Central memory CD4-positive, alpha-beta T cell (primary cell): Measurements from ENCODE around the gene DLG2.

Experiments used
- DNase-seq: peaks from one replicate; pipeline ENCODE4 v3.0.0; 2022

Gene DLG2

DNA sequence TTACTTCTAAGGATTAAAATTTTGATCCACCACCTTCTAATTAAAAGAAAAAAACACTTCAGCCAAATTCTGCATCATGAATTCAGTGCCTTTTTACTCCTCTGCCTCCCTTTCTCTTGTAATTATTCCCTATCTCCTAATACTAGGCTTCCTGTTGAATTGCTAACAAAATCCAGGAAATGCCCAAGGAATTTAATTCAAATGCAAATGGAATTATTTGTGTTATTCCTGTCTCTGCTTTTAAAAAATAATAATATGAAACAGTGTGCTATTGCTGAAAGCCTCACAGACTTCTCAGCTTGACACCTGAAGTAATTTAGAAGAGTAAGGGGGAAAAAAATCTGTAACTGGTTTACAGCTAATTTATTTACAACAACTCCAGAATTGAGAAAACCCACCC lies 85.5 kb downstream of the DLG2 start:
- DNase-seq = no peak

DNA sequence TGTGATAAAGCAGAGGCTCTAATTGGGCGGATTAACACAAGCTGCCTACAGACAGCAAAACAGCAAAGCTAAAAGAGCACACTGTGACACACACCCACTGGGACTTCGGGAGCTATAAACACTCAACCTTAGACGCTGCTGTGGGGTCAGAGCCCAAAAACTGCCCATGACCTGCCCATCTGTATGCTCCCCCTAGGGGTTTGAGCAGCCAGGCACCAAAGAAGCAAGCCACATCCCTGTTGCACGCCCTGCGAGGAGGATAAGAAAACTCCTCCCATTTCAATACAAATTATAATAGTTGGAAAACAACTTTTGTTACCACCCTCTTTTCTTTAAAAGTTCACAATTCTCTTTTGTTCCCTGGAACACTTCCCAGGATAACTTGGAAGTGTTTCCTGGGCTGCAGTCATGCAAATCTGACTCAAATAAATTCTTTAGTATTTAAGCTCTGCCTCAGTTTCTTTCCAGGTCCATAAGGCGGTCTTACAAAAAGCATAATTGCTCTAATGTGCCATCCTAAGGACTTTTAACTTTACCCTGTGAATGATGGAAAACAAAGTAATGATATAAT lies 86.4 kb downstream of the DLG2 start:
- DNase-seq = no peak

DNA sequence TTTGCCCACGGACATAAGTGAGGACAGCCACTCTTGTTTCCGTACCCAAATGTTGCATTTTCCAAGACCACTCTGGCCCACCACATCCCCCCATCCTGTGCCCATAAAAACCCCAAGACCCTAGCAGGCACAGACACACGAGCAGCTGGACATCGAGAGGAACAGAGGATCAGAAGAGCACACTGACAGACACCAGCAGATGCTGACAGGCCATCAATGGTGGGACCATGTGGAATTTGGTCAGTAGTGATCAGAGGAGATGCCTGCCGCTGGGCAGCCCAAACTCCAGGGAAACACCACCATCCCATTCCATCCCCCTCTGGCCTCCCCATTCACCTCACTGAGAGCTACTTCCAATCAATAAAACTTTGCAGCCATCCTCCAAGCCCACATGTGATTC lies 87.0 kb downstream of the DLG2 start:
- no peak for DNase-seq

DNA sequence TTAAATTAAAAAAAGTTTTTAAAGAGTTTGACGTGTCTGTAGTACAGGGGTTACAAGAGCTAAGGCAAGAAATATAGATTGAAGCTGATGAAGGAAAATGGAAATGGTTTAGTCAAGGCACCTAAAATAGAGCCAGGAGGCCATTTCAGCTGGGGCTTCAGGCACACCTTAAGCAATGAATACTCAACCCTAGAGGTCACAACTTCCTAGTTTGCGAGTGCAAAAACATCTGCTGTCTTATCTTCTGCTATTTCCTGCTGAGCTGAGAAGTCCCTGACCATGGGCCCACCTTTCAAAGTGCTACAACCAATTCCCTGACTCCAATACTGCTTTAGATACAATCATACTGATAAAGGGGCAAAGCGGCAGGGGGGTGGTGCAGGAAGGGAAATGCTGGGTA lies 87.4 kb downstream of the DLG2 start:
- DNase-seq = no peak

DNA sequence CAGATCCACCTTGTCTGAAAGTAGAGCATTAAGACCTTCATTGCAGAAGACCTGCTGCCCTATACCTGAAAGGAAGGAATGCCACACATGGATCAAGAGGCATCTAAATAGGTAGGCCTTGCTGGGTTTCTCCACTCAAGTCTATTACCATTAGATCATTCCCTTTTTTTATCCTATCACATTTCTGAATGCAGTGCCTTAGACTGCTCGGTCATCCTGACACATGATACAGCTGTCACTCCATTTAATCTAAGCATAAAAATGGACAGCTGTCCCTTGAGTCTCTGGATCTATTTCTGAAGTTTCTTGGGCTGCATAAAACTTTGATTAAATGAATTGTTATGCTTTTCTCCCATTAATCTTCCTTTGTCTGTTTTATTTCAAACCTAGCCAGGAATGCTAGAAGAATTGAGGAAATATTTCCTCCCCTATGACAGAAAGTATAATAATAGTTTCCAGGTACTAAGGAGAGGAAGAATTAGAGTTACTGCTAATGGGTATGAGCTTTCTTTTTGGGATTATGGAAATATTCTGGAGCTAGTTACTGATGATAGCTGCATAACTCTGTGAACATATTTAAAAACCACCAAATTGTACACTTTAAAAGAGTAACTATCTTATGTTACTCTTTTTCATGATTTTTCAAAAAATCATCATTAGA lies 88.0 kb downstream of the DLG2 start:
- no peak for DNase-seq

DNA sequence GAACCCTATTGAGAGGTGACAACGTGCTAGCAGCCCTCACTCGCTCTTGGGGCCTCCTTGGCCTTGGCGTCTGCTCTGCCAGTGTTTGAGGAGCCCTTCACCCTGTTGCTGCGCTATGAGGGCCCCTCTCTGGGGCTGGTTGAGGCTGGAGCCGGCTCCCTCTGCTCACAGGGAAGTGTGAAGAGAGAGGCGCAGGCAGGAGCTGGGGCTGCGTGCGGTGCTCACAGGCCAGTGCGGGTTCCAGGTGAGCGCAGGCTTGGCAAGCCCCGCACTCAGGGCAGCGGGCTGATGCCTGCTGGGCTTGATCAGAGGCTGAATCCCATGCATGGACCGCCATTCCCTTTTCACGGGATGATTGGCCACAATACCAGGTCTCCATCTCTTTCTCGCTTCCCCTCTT lies 90.7 kb downstream of the DLG2 start:
- DNase-seq = no peak

DNA sequence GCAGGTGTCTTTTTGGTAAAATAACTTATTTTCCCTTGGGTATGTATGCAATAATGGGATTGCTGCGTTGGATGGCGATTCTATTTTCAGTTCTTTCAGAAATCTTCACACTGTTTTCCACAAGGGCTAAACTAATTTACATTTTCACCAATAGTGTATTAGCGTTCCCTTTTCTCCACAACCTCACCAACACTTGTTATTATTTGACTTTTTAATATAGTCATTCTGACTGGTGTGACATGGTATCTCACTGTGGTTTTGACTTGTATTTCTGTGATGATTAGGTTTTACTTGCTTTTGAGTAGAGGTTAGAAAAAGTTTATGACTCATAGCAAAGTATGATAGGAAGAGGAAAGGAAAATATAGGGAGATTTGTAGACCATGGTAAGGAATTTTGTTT lies 92.3 kb downstream of the DLG2 start:
- DNase-seq = no peak

DNA sequence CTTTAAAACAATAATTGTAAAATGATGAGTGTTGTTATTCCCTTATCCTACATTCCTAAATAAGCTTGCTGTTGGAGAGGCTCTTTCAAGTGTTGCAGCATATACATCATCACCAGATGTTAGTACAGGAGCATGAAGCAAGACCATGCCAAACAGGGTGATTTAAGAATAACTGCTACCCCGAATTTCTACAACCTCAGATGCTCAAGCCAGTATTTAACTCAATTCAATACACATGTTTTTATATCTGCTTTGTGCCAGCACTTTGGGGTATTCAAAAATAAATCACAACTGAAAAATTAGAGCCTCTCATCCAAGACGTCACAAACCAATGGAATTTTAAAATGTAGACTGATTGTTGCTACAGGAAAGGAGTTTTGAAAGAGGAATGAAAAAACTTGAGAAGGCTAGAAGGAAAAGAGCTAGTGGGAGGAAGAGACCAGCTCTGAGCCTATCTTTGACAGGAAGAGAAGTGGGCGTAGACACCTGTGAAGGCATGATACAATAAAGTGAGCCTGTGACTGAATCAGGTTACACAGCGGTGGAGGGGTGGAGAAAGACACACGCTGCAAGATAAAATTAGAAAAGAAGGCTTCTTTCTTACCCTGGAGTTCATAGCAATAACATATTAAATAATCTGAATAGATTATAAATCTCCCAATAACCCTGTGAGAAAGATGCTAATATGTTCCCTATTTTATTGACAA lies 95.8 kb downstream of the DLG2 start:
- no peak for DNase-seq

DNA sequence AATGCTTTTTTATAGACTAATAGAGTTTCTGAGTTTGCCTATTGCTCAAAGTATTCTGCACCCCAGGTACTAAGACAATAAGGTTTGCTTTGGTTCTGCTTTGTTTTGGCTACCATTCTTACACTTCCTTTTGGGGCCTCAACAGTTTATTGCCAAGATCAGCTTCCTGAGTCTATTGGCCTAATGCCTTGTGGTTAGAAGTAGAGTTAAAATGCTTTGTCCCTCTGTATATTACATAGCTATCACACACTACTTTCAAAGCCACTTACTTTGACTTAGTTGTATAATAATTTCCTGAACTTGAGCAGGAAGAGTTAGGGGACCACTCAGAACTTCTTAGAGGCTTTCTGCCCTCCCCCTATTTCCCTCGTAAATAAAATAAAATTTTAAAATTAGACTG lies 96.5 kb downstream of the DLG2 start:
- DNase-seq = no peak

DNA sequence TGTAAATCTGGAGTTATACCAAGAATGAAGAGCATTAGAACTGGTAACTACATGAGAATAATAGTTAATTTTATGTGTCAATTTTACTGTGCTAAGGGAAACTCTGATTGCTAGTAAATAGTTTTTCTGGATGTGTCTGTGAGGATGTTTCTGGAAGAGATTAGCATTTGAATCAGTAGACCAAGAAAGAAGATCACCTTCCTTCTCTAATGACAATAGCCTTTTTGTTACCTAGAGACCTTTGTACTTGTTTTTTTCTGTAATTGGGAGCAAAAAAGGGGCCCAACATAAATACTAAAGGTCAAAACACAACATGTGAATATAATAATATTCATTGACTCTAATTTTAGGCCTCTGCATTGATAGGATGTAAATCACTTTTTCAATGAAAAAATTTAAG lies 100.6 kb downstream of the DLG2 start:
- no peak for DNase-seq

DNA sequence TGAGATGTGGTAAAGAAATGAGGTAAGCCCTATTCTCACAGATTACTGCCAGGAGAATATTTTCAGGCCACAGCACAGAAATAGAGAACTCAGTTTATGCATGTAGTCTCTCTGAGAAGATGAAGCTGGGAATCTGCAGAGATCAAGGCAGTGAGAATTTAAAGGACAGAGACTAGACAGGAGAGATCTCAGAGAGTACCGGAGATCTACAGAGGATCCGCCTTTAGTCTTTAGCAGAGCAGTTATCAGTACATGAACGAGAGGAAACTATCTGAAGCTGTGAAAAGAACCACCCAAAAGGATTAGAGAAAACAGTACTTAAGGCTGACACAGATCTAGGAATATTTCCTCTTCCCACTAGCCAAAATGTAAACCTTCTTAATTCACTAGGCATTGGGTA lies 101.5 kb downstream of the DLG2 start:
- no peak for DNase-seq

DNA sequence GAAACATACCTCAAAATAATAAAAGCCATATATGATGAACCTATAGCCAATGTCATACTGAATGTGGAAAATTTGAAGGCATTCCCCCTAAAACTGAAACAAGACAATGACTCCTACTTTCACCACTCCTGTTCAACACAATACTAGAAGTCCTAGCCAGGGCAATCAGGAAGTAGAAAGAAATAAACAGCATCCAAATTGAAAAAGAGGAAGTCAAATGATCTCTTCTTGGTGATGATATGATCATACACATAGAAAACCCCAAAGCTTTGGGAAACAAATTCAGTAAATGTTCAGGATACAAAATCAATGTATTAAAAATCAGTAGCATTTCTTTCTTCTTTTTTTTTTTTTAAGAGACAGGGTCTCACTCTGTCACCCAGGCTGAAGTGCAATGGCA lies 109.9 kb downstream of the DLG2 start:
- no peak for DNase-seq

DNA sequence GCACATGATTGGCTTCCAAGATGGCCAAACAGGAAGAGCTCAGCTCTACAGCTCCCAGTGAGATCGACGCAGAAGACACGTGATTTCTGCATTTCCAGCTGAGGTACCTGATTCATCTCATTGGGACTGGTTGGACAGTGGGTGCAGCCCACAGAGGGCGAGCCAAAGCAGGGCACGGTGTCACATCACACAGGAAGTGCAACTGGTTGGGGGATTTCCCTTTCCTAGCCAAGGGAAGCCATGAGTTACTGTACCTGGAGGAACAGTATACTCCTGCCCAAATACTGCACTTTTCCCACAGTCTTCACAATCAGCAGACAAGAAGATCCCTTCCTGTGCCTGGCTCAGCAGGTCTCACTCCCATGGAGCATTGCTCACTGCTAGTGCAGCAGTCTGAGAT lies 131.2 kb downstream of the DLG2 start:
- no peak for DNase-seq

DNA sequence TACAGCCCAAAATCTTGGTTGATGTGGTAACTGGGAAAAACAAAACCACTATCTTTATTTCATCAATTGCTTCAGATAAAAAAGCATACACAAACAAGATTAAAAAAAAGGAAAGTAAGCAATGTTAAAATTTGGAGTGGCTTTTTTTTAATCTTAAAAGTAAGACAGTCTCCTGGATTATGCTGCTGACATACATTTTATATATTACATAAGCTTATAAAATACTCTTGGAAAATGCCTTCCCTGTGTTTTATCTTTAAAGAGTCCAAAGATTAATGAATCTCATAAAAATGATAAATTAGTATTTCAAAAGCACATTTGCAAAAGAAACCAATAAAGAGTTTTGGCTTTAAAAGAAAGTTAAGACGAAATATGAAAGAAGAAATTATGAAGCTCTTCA lies 132.7 kb downstream of the DLG2 start:
- DNase-seq = no peak

DNA sequence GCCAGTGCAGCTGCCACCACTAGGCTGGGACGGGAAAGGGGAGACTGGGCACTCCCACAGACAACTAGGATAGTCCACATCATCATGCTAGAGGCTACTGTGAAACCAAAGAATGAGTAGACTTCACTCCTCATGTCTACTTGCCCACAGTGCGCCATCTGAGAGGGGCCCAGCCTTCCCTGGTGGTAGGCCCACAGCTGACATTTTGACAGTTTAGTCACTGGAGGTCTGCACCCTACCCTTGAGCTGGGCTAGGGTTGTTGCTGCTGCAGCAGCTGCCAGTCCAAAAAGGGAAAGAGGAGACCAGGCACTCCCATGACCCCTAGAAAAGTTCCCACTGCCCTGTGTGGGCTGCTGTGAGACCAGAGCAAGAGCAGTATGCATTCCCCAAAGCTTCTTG lies 141.2 kb downstream of the DLG2 start:
- no peak for DNase-seq

DNA sequence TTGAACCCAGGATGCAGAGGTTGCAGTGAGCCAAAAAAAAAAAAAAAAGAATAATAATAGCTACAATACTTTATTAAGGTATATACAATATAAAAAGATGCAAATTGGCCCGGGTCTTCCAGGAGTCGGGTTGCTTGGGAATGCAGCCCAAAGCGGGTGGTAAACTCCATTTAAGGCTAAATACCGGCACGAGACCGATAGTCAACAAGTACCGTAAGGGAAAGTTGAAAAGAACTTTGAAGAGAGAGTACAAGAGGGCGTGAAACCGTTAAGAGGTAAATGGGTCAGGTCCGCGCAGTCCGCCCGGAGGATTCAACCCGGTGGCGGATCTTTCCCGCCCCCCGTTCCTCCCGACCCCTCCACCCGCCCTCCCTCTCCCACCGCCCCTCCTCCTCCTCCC lies 143.3 kb downstream of the DLG2 start:
- DNase-seq = no peak

DNA sequence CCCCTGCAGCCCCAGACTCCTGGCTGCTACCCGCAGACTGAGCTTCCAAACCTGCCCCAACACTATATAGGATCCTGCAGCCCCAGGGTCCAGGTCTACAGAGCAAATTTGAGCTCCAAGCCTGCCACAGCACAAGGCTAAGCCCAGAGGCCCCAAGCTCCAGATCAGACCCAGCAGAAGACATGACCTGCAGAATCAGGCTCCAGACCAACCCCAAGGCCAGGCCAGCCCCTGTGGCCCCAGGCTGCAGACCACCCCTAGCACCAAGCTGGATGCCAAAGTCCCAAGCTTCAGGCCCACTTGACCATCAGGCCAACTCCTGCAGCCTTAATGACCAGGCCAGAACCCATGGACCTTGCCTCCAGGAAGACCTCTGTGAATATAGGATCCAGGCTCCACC lies 145.3 kb downstream of the DLG2 start:
- no peak for DNase-seq

DNA sequence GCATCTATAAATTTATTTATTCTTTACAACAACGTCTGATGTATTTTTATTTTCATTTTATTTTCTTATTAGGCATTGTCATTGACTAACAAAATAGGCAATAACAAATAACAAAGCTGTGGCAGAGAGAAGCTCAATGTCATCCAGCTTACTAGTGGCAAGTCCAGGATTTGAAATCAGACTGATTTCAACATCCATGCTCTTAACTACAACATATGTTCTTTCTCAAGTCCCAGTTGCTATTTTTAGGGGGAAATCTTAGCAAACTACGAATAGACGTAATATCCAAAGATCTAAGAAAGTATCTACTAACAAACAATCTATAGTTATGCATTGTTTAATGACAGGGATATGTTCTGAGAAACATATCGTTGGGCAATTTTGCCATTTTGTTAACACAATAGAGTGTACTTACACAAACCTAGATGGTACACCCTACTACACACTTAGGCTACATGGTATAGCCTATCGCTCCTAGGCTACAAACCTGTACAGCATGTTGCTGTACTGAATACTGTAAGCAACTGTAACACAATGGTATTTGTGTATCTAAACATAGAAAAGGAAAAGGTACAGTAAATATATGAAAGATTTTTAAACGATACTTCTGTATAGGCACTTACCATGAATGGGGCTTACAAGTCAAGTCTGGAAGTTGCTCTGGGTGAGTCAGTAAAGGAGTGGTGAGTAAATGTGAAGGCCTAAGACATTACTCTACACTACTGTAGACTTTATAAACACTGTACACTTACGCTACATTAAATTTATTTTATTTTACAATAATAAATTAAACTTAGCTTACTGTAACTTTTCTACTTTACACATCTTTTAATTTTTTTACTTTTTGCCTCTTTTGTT lies 151.3 kb downstream of the DLG2 start:
- no peak for DNase-seq

DNA sequence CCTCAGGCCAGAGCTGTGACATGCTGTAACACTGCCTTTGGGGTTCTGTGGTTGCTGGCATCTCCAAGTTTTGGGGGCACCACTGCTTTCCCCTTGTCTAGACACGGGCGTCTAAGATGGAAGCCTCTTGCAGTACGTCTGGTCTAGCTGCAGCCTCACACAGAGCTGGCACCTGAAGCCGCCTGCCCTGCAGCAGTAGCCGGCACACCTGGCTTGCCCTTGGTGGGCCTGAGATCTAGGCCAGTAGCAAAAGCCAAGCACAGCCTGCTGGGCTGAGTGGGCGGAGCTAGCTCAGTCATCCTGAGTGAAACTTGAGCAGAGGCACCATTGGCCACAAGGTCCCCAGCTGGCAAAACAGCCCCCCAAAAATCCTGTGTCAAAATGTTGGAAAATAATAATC lies 154.2 kb downstream of the DLG2 start:
- DNase-seq = no peak

DNA sequence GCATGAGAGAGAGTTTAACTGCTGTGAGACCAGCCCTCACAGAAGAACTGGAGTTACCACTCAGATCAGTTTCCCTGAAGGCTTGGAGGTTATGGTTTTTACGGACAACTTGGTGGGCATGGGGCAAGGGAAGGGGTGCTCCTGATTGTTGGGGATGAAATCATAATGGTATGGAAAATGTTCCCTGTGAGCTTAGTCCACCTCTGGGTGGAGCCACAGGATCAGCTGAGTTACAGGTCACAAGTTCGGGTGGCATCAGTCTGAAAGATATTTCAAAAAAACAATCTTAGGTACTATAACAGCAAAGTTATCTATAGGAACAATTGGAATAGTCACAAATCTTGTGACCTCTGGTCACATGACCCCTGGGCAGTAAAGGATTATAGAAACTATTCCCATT lies 162.9 kb downstream of the DLG2 start:
- no peak for DNase-seq

DNA sequence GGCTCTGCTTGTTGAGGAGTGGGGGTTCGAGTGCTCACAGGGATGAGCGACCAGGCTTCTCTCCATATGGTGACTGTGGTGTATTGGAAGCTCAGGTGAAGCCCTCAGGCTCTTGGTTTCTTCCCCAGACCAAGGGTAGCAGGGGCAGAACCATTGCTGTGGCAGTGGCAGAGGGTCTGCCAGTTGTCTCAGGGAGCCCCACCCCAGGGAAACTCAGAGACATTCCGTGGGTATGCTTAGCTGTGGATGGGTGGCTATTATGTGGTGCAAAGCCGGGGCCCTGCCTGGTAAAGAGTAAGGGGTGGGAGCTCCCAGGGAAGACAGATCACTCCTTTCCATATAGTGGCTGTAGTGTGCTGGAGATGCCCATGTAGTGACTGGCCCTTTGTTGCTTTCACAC lies 167.8 kb downstream of the DLG2 start:
- DNase-seq = no peak

DNA sequence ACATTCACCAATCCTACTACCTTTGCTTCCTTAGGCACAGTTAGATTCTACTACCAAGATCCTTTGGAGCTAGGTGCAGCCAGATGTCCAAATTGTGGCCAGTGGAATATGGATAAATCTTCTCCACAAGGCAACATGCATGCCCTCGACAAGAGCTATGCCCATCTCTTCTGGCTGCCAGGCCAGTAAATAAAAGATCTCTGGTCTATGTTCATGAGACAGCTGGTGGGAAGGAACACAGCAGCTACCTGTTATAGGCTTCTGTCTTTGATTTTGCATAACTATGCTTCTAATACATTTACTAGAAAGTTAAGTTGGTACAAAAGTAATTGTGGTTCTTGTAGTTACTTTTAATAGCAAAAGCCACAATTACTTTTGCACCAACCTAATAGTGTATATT lies 182.7 kb downstream of the DLG2 start:
- DNase-seq = no peak

DNA sequence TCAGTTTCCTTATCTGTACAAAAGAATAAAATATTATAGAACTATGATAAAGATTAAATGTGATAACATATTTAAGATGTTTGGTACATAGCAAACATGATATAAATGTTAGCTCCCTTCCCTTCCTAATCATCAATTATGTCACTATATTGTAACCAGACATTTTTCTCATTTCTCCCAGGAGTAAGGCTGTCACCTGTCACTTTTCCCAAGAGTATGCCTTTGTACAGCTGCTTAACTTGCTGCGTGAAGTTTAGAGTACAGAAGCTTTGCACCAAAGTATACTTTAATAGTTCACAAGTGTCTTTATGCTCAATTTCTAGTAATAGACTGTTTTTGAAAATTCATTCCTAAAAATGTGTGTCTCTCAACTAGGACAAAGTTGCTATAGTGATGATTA lies 186.9 kb downstream of the DLG2 start:
- DNase-seq = no peak

DNA sequence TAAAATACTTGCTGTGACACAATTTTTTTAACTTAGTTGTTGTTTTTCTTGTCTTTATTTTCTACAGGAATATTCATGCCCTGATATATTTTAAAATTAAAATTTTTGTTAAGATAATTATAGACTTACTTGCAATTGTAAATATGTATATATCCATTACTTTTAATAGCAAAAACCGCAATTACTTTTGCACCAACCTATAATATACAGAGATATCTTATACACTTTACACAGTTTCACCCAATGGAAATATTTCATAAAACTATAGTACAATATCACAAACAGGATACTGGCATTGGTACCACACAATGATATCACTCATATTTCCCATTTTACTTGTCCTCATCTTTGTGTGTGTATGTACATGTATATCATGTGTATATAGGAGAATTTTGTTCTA lies 188.8 kb downstream of the DLG2 start:
- DNase-seq = no peak
